ENCODE data around the gene APBA1.

DNA sequence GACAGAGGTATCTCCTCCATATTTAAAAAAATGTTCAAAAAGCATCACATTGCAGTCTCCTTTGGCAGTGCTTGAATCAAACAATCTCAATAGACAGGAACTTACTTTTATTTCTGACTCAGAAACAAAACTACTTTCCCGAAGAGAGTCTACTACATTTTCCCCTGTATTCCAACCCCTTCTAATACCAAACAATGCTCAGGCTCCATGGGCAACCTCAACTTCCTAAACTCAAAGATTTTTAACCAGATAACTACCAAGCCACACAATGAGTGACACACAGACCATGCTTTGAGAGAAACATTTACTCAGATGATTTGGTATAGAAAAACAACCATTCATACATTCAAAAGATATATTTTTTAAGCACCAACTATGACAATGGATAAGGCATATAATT lies 70.5 kb downstream of the APBA1 start:
- TF ChIP-seq, protein P1, sequence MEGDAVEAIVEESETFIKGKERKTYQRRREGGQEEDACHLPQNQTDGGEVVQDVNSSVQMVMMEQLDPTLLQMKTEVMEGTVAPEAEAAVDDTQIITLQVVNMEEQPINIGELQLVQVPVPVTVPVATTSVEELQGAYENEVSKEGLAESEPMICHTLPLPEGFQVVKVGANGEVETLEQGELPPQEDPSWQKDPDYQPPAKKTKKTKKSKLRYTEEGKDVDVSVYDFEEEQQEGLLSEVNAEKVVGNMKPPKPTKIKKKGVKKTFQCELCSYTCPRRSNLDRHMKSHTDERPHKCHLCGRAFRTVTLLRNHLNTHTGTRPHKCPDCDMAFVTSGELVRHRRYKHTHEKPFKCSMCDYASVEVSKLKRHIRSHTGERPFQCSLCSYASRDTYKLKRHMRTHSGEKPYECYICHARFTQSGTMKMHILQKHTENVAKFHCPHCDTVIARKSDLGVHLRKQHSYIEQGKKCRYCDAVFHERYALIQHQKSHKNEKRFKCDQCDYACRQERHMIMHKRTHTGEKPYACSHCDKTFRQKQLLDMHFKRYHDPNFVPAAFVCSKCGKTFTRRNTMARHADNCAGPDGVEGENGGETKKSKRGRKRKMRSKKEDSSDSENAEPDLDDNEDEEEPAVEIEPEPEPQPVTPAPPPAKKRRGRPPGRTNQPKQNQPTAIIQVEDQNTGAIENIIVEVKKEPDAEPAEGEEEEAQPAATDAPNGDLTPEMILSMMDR (IDR thresholded peaks at IDR 0.05; ENCODE audit: insufficient read depth, low read length): no peak
- TF ChIP-seq, protein P2, sequence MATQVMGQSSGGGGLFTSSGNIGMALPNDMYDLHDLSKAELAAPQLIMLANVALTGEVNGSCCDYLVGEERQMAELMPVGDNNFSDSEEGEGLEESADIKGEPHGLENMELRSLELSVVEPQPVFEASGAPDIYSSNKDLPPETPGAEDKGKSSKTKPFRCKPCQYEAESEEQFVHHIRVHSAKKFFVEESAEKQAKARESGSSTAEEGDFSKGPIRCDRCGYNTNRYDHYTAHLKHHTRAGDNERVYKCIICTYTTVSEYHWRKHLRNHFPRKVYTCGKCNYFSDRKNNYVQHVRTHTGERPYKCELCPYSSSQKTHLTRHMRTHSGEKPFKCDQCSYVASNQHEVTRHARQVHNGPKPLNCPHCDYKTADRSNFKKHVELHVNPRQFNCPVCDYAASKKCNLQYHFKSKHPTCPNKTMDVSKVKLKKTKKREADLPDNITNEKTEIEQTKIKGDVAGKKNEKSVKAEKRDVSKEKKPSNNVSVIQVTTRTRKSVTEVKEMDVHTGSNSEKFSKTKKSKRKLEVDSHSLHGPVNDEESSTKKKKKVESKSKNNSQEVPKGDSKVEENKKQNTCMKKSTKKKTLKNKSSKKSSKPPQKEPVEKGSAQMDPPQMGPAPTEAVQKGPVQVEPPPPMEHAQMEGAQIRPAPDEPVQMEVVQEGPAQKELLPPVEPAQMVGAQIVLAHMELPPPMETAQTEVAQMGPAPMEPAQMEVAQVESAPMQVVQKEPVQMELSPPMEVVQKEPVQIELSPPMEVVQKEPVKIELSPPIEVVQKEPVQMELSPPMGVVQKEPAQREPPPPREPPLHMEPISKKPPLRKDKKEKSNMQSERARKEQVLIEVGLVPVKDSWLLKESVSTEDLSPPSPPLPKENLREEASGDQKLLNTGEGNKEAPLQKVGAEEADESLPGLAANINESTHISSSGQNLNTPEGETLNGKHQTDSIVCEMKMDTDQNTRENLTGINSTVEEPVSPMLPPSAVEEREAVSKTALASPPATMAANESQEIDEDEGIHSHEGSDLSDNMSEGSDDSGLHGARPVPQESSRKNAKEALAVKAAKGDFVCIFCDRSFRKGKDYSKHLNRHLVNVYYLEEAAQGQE (IDR thresholded peaks at IDR 0.05; ENCODE audit: insufficient replicate concordance, low read depth): no peak
- no peak for TF ChIP-seq GABPA (IDR thresholded peaks at IDR 0.05; ENCODE audit: low read depth)
- no peak for TF ChIP-seq POLR2AphosphoS5 (IDR thresholded peaks at IDR 0.05; ENCODE audit: low read depth)
- TF ChIP-seq SPI1 (IDR thresholded peaks at IDR 0.05; ENCODE audit: borderline replicate concordance, low read depth): no peak
